GM13977 (cell line): ENCODE data around the gene BACE1-AS.
A peak's percentile ranks its signal among the peaks of the same experiment; 100 is the strongest.

Experiments
- DNase-seq: peaks from one replicate; pipeline ENCODE4 v3.0.0; 2012; ENCODE audit warnings: low spot score
- CTCF ChIP-seq: IDR thresholded peaks from 2 replicates; pipeline ENCODE4 v1.5.1; 2012; ENCODE audit warnings: mild to moderate bottlenecking, control low read depth; ENCODE audit not compliant: insufficient read depth; ENCODE audit errors: extremely low read depth, missing control alignments
- in situ Hi-C: fragments of 300-500 bp; cut with MboI; formaldehyde crosslinking; loops from one replicate; pipeline ENCODE4 v1.12.0; 2022; ENCODE audit warnings: low sequenced_read_pairs, low pct_unique_long_range_greater_than_20kb, mixed read lengths, inconsistent platforms; ENCODE audit not compliant: unreplicated experiment

The BACE1-AS gene

GRCh38 chr11:117305145-117305544 lies 14.0 kb downstream of the BACE1-AS start:
- no peak for DNase-seq
- no peak for TF ChIP-seq CTCF
- in situ Hi-C loops, result no loop called here

- DNase-seq, result no peak
- TF ChIP-seq CTCF, result no peak
- in situ Hi-C loops, result no loop called here
Measured at GRCh38 chr11:117309310-117309709, 18.2 kb downstream of the BACE1-AS start.

GRCh38 chr11:117313091-117313490 lies 21.9 kb downstream of the BACE1-AS start:
- no peak for TF ChIP-seq CTCF
- no peak for DNase-seq

GRCh38 chr11:117313828-117314768 lies 23.0 kb downstream of the BACE1-AS start:
- TF ChIP-seq CTCF, result no peak
- DNase-seq, result no peak

More at GRCh38 chr11:117313091-117313490, 21.9 kb downstream of the BACE1-AS start:
- in situ Hi-C loops, result no loop called here

GRCh38 chr11:117314840-117315239 lies 23.7 kb downstream of the BACE1-AS start:
- no peak for DNase-seq
- in situ Hi-C loops, result no loop called here
- no peak for TF ChIP-seq CTCF

More at GRCh38 chr11:117313828-117314768, 23.0 kb downstream of the BACE1-AS start:
- in situ Hi-C loops, result no loop called here

- peak; percentile 62 for DNase-seq
- in situ Hi-C loops, result no loop called here
- TF ChIP-seq CTCF, result no peak
Measured at GRCh38 chr11:117315285-117316196, 24.4 kb downstream of the BACE1-AS start.
